Measurements from ENCODE around the gene FADS6. TPM values are rescaled to one million over a fixed set of nuclear protein-coding genes. Genes with fewer than 3 reads are reported as not detected.

FADS6 gene
- total RNA-seq, 1 experiment from 2014 or later = 1.2 TPM

DNA sequence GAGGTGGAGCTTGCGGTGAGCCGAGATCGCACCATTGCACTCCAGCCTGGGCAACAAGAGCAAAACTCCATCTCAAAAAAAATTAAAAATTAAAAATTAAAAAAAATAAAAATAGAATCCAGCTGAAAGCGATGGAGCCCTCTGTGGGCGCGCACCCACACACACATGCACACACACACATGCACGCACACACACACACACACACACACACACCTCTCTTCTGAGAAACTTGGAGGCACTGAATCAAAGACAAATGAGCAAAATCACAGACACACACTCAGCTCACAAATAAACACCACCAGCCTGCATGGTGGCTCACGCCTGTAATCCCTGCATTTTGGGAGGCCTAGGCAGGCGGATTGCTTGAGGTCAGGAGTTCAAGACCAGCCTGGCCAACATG, 9.6 kb upstream of the FADS6 start:
- no peak overlapping the region for H3K14ac ChIP-seq (ENCODE audit: insufficient read depth, low read length)
- no peak overlapping the region for H3K23ac ChIP-seq (ENCODE audit: insufficient read length, low read depth, low read length)
- Mint-ChIP-seq H3K27me3 (ENCODE audit: low read depth) (peaks cover 47% of the 10 kb centered on the region), H3K4me1 (peaks cover 11 to 22% of the 10 kb centered on the region in 2 experiments), H3K4me3 (no peak overlapping the region), H3K27ac (no peak overlapping the region), H3K36me3 (ENCODE audit: insufficient read depth in 1 of 3, low read depth in 3 of 3) (peaks cover 0 to 2% (median 0%) of the 10 kb centered on the region in 3 experiments; a peak in 3 of 7 replicates), H3K9me3 (peaks cover 0 to 3% of the 10 kb centered on the region in 2 experiments; a peak in 1 of 5 replicates)
- H3K18ac ChIP-seq (ENCODE audit: insufficient read length, low read depth, low read length) = no peak overlapping the region
- H3K4me2 ChIP-seq (ENCODE audit: insufficient read depth, insufficient read length, low read length) = no peak overlapping the region
- TF ChIP-seq, protein P1, sequence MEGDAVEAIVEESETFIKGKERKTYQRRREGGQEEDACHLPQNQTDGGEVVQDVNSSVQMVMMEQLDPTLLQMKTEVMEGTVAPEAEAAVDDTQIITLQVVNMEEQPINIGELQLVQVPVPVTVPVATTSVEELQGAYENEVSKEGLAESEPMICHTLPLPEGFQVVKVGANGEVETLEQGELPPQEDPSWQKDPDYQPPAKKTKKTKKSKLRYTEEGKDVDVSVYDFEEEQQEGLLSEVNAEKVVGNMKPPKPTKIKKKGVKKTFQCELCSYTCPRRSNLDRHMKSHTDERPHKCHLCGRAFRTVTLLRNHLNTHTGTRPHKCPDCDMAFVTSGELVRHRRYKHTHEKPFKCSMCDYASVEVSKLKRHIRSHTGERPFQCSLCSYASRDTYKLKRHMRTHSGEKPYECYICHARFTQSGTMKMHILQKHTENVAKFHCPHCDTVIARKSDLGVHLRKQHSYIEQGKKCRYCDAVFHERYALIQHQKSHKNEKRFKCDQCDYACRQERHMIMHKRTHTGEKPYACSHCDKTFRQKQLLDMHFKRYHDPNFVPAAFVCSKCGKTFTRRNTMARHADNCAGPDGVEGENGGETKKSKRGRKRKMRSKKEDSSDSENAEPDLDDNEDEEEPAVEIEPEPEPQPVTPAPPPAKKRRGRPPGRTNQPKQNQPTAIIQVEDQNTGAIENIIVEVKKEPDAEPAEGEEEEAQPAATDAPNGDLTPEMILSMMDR (conservative IDR thresholded peaks at IDR 0.05) = no peak
- no peaks in the 10 kb centered on the region for H3K23me2 ChIP-seq (ENCODE audit: insufficient read length, low read depth, low read length, poor library complexity, severe bottlenecking)
- no peak for DNase-seq
- no peak overlapping the region for H4K91ac ChIP-seq (ENCODE audit: insufficient read length, low read depth, low read length)
- no peak overlapping the region for H3K9ac ChIP-seq (ENCODE audit: extremely low read depth, insufficient read length, low read length)
- no CpG with 5 or more reads among the region's 9 CpGs for WGBS (ENCODE audit: extremely low coverage, insufficient read length, low lambda C conversion rate)
- no peak overlapping the region for H2BK12ac ChIP-seq (ENCODE audit: insufficient read length, low read depth, low read length)
- H3K27ac ChIP-seq (ENCODE audit: insufficient read length, low read depth, low read length) = no peak overlapping the region
- no peak overlapping the region for H2BK5ac ChIP-seq (ENCODE audit: insufficient read length, low read length)
- H3K27me3 ChIP-seq (ENCODE audit: insufficient read depth, low read length) = no peaks in the 10 kb centered on the region
- no peak overlapping the region for H3K56ac ChIP-seq (ENCODE audit: insufficient read length, low read depth, low read length)
- no peaks in the 10 kb centered on the region for H3K79me1 ChIP-seq (ENCODE audit: insufficient read depth, low read depth, low read length, poor library complexity, severe bottlenecking)
- no peak overlapping the region for H4K8ac ChIP-seq (replicated peaks; ENCODE audit: insufficient read length, low read depth, low read length)
- H4K20me1 ChIP-seq (ENCODE audit: control insufficient read depth, insufficient read depth, insufficient read length) = no peaks in the 10 kb centered on the region
- H3K79me2 ChIP-seq (ENCODE audit: insufficient read depth, low read length) = no peaks in the 10 kb centered on the region
- H2AFZ ChIP-seq (ENCODE audit: low read length) = no peak overlapping the region
- H2BK20ac ChIP-seq (ENCODE audit: low read depth, low read length, poor library complexity, severe bottlenecking) = no peak overlapping the region
- H4K5ac ChIP-seq (ENCODE audit: insufficient read length, low read depth, low read length) = no peak overlapping the region
- no peaks in the 10 kb centered on the region for H3K9me3 ChIP-seq (ENCODE audit: control insufficient read depth, low read depth, low read length)
- H2AK5ac ChIP-seq (ENCODE audit: insufficient read length, low read length) = no peak overlapping the region
- no peak overlapping the region for H3K4ac ChIP-seq (ENCODE audit: low read depth, low read length)
- no peak overlapping the region for H2BK15ac ChIP-seq (ENCODE audit: low read depth, low read length)
- H3T11ph ChIP-seq (ENCODE audit: low read length) = no peak overlapping the region
- no peak overlapping the region for H2BK120ac ChIP-seq (ENCODE audit: low read depth, low read length, poor library complexity, severe bottlenecking)
- peaks cover 3% of the 10 kb centered on the region for H3K4me1 ChIP-seq (ENCODE audit: insufficient read depth, low read length)
